Skeletal muscle satellite cell (primary cell): Measurements from ENCODE around the gene PARD3.
A peak's percentile ranks its signal among the peaks of the same experiment; 100 is the strongest.

Experiments
- H3K27me3 ChIP-seq: 2 replicates; pipeline ENCODE4 v1.7.0; 2013; ENCODE audit warnings: low read length; ENCODE audit not compliant: control insufficient read depth, insufficient read depth
- H3K36me3 ChIP-seq: 2 replicates; pipeline ENCODE4 v1.7.0; 2013; ENCODE audit warnings: mild to moderate bottlenecking, control low read depth, low read length; ENCODE audit not compliant: insufficient read depth
- H3K4me1 ChIP-seq: 2 replicates; pipeline ENCODE4 v1.7.0; 2013; ENCODE audit warnings: low read length; ENCODE audit not compliant: control insufficient read depth, insufficient read depth
- H3K4me2 ChIP-seq: 2 replicates; pipeline ENCODE4 v1.7.0; 2013; ENCODE audit warnings: mild to moderate bottlenecking, low read length
- H3K4me3 ChIP-seq: 2 replicates; pipeline ENCODE4 v1.7.0; 2013; ENCODE audit warnings: low read length
- H3K9ac ChIP-seq: 2 replicates; pipeline ENCODE4 v1.7.0; 2013; ENCODE audit warnings: mild to moderate bottlenecking, low read depth, low read length, moderate library complexity
- H3K9me3 ChIP-seq: replicated peaks from 2 replicates; pipeline ENCODE4 v1.7.0; 2013; ENCODE audit warnings: mild to moderate bottlenecking, control low read depth, low read length

The PARD3 gene

DNA sequence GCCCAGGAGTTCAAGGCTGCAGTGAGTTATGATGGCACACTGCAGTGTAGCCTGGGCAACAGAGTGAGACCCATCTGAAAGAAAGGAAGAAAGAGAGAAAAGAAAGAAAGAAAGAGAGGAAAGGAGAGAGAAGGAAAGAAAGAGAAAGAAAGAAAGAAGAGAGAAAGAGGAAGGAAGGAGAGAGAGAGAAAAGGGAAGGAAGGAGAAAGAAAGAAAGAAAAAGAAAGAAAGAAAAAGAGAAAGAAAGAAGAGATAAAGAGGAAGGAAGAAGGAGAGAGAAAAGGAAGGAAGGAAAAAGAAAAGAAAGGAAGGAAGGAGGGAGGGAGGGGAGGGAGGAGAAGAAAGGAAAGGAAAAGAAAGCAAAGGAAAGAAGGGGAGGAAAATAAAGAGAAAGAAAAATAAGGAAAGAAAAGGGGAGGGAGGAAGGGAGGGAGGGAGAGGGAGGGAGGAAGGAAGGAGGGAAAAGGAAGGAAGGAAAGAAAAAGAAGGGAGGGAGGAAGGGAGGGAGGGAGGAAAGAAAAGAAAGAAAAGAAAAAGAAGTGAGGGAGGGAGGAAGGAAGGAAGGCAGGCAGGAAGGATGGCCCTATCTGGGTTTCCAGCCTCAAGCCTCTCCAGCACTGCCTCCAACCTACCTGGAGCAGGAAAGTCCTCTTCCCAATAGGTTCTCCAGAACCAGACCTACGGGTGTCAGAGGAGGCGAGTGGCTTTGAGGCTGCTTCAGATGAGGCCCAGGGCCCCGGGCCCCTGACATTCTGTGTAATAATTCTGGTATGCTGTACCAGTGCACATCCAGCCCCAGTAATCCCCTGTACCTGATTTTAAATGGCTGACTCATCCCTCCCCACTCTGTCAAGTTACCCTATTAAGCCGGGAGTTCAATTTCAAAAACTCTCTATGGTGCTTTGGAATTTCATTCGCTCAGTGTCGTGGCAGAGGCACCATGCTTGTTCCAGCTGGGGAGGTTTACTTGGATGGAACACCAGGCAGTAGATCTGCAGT lies 6.8 kb upstream of the PARD3 start:
- no peak overlapping the region for H3K4me2 ChIP-seq
- H3K36me3 ChIP-seq, result no peaks in the 10 kb centered on the region
- no peak overlapping the region for H3K9ac ChIP-seq
- no peaks in the 10 kb centered on the region for H3K9me3 ChIP-seq
- peaks cover 10% of the 10 kb centered on the region for H3K27me3 ChIP-seq
- H3K4me3 ChIP-seq, result no peak overlapping the region
- H3K4me1 ChIP-seq, result no peaks in the 10 kb centered on the region

DNA sequence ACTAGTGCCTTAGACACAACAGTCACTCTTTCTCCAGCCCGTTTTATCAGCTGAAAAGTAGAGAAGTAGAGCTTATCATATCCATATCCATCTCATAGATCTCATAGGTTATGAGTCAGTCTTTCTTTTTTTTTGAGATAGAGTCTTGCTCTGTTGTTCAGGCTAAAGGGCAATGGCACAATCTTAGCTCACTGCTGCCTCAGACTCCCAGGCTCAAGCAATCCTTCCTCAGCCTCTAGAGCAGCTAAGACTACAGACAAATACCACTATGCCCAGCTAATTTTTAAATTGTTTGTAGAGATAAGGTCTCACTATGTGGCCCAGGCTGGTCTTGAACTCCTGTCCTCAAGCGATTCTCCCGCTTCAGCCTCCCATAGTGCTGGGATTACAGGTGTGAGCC lies 2.5 kb upstream of the PARD3 start:
- Histone ChIP-seq H3K4me1 (peaks cover 23% of the 10 kb centered on the region), H3K9me3 (no peaks in the 10 kb centered on the region), H3K9ac (no peak overlapping the region), H3K4me2 (no peak overlapping the region), H3K36me3 (no peaks in the 10 kb centered on the region), H3K27me3 (peaks cover 4% of the 10 kb centered on the region), H3K4me3 (no peak overlapping the region)

DNA sequence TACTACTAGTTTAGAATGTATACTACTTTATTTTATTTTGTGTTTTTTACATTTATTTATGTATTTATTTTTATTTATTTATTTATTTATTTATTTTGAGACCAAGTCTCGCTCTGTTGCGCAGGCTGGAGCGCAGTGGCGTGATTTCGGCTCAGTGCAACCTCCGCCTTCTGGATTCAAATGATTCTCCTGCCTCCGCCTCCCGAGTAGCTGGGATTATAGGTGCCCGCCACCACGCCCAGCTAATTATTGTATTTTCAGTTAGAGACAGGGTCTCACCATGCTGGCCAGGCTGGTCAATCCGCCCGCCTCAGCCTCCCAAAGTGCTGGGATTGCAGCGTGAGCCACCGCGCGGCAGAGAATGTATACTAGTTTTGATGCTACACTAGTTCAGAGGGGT lies 2.0 kb upstream of the PARD3 start:
- Histone ChIP-seq H3K27me3 (peaks cover 4% of the 10 kb centered on the region), H3K9ac (no peak overlapping the region), H3K4me2 (no peak overlapping the region), H3K9me3 (no peaks in the 10 kb centered on the region), H3K4me3 (no peak overlapping the region), H3K36me3 (no peaks in the 10 kb centered on the region), H3K4me1 (peaks cover 24% of the 10 kb centered on the region)

GRCh38 chr10:34816501-34817002 lies 1.5 kb upstream of the PARD3 start:
- peaks cover 4% of the 10 kb centered on the region for H3K27me3 ChIP-seq
- H3K4me3 ChIP-seq, result peak overlapping the region; percentile 74
- no peak overlapping the region for H3K9ac ChIP-seq
- H3K4me1 ChIP-seq, result peaks cover 29% of the 10 kb centered on the region
- no peaks in the 10 kb centered on the region for H3K9me3 ChIP-seq
- H3K4me2 ChIP-seq, result peak overlapping the region; percentile 83
- no peaks in the 10 kb centered on the region for H3K36me3 ChIP-seq

DNA sequence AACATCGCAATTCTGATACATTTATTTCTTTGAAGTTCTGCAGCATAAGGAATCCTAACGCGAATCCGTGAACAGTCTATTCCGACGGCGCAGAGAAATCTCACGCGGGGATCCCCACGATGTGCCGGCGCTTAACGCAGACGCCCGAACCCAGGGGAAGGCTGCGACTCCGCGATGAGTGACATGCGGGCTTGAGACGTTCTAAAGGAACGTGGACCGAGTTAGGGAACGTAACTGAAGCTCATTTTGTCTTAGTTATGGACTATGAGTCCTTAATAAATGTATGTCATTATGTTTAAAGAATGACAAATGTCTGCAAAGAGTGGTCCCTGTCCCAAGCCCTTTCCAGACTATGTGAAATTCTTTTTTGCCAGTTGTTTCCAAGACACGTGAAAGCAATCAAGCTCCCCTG lies 995 bp upstream of the PARD3 start:
- Histone ChIP-seq H3K4me2 (peak overlapping the region; percentile 83), H3K9ac (no peak overlapping the region), H3K9me3 (no peaks in the 10 kb centered on the region), H3K27me3 (peaks cover 4% of the 10 kb centered on the region), H3K4me1 (peaks cover 29% of the 10 kb centered on the region), H3K36me3 (no peaks in the 10 kb centered on the region), H3K4me3 (peak overlapping the region; percentile 74)

GRCh38 chr10:34814913-34815184 lies 247 bp downstream of the PARD3 start:
- Histone ChIP-seq H3K9ac (peak overlapping the region; percentile 82), H3K4me1 (peaks cover 29% of the 10 kb centered on the region), H3K4me3 (peak overlapping the region; percentile 74), H3K36me3 (no peaks in the 10 kb centered on the region), H3K4me2 (peak overlapping the region; percentile 83), H3K27me3 (peaks cover 4% of the 10 kb centered on the region), H3K9me3 (no peaks in the 10 kb centered on the region)

DNA sequence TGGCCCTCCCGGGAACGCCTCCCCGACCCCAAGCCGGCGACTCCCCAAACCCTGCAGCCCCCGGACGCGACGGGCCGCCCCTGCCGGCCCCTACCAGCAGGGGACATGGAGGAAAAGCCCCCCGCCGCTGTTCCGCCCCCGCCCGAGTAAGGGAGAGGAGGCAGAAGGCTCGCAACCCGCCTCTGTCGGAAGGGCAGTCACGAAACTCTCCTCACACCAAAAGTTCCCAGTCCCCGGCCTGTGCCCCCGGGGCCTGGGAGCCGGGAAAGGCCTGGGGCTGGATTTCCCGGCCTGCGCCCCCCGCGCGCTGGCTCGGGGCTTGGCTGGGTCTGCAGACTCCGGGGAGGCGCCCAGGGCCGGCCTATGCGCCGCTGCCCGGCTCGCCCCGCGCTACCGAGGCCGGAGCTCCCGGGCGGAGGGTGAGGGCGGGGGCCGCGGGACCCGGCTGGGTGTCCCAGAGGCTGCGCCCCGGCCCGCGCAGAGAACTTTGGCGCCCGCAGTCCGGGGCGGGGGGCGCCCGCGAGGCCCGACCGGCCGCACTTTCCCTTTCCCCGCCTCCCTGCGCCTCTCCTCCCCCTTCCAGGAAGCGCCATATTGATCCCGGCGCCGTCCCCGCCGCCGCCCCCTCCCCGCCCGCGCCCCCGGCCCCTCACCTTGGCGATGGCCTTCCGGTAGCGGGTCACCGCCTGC lies 728 bp downstream of the PARD3 start:
- H3K4me2 ChIP-seq, result peak overlapping the region; percentile 83
- peaks cover 32% of the 10 kb centered on the region for H3K4me1 ChIP-seq
- H3K27me3 ChIP-seq, result peaks cover under 1% of the 10 kb centered on the region
- H3K4me3 ChIP-seq, result peak overlapping the region; percentile 74
- peak overlapping the region; percentile 82 for H3K9ac ChIP-seq
- H3K9me3 ChIP-seq, result no peaks in the 10 kb centered on the region
- no peaks in the 10 kb centered on the region for H3K36me3 ChIP-seq

GRCh38 chr10:34813626-34814222 lies 1.4 kb downstream of the PARD3 start:
- Histone ChIP-seq H3K9ac (peak overlapping the region; percentile 82), H3K27me3 (no peaks in the 10 kb centered on the region), H3K36me3 (no peaks in the 10 kb centered on the region), H3K9me3 (no peaks in the 10 kb centered on the region), H3K4me1 (peaks cover 38% of the 10 kb centered on the region), H3K4me2 (peak overlapping the region; percentile 83), H3K4me3 (peak overlapping the region; percentile 74)

- H3K4me2 ChIP-seq, result peak overlapping the region; percentile 83
- no peak overlapping the region for H3K9ac ChIP-seq
- H3K4me1 ChIP-seq, result peaks cover 40% of the 10 kb centered on the region
- H3K4me3 ChIP-seq, result no peak overlapping the region
- no peaks in the 10 kb centered on the region for H3K27me3 ChIP-seq
- no peaks in the 10 kb centered on the region for H3K9me3 ChIP-seq
- H3K36me3 ChIP-seq, result no peaks in the 10 kb centered on the region
Observed at GRCh38 chr10:34812771-34813170, 2.3 kb downstream of the PARD3 start.

DNA sequence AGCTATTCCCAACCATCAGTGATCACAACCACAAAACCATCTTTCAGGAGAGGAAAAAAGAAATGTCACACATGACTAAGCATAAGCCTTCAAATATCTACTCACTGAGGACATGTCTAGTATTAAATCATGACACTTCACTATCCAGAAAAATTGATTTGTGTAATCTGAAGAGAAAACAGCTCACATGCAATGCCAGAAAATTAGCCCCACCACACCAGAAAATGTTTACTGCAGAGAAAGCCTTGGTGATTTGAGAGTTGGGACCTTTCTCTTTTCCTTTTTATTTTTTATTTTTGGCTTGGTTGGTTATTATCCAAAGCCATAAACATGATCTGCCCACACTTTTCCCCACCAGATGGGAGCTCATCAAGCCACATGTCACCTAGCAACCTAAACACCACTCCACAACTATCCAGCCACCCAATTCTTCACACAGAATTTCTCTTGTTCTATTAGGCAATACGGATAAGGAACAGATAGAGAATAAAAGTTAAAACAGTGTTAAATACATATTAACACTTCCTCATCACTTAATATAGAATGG lies 3.1 kb downstream of the PARD3 start:
- Histone ChIP-seq H3K9me3 (no peaks in the 10 kb centered on the region), H3K4me2 (no peak overlapping the region), H3K4me1 (peaks cover 40% of the 10 kb centered on the region), H3K4me3 (no peak overlapping the region), H3K27me3 (no peaks in the 10 kb centered on the region), H3K9ac (no peak overlapping the region), H3K36me3 (no peaks in the 10 kb centered on the region)
